Thoracic aorta (tissue), 2 donors: Measurements from ENCODE around the gene TADA3. TPM values are rescaled to one million over a fixed set of nuclear protein-coding genes. Genes with fewer than 3 reads are reported as not detected.

Source experiments
- ATAC-seq: fragments of 150-250 bp; one replicate; pipeline ENCODE4 v1.8.0; 2017; ENCODE audit warnings: low read depth; ENCODE audit not compliant: insufficient number of reproducible peaks, low FRiP score
- DNase-seq: peaks from one replicate; pipeline ENCODE4 v3.0.0-alpha.2; 2020; ENCODE audit warnings: low spot score
- H3K27ac ChIP-seq, 2 donors: fragments of 200-600 bp; sonication (generic); 1 replicate in 1 of 2; 2 replicates in 1 of 2; pipeline ENCODE4 v1.5.1; 2016; ENCODE audit warnings: mild to moderate bottlenecking in 2 of 2, moderate library complexity in 2 of 2
- H3K27me3 ChIP-seq: fragments of 200-600 bp; sonication (generic); replicated peaks from 2 replicates; pipeline ENCODE4 v1.6.0; 2016; ENCODE audit warnings: mild to moderate bottlenecking; ENCODE audit not compliant: insufficient read depth
- H3K36me3 ChIP-seq: fragments of 200-600 bp; sonication (generic); one replicate; pipeline ENCODE4 v1.5.1; 2016
- H3K4me1 ChIP-seq, 2 donors: fragments of 200-600 bp; sonication (generic); 1 replicate in 1 of 2; 2 replicates in 1 of 2; pipeline versions ENCODE4 v1.5.1 to v1.6.0; 2016; ENCODE audit warnings: low read depth in 2 of 2, mild to moderate bottlenecking in 1 of 2; ENCODE audit not compliant: control insufficient read depth in 1 of 2
- H3K4me3 ChIP-seq: fragments of 200-600 bp; sonication (generic); 2 replicates; pipeline ENCODE4 v1.5.1; 2016; ENCODE audit warnings: mild to moderate bottlenecking
- H3K9me3 ChIP-seq: fragments of 200-600 bp; sonication (generic); 2 replicates; pipeline ENCODE4 v1.5.1; 2016
- total RNA-seq, 2 donors: library from RNA; depleted of rRNA; stranded (reverse); fragments of >200 nt; gene quantifications; one replicate each; pipeline versions ENCODE4 v1.1.0 to v1.2.3, GENCODE V29; 2016
- TF ChIP-seq, protein P1 (sequence below): fragments of 200-600 bp; sonication (generic); IDR thresholded peaks from one replicate; pipeline ENCODE4 v1.5.1; 2019; ENCODE audit warnings: antibody characterized with exemption

Gene TADA3
- total RNA-seq, 2 donors from 2014 or later, result 61.7 to 73.6 TPM

DNA sequence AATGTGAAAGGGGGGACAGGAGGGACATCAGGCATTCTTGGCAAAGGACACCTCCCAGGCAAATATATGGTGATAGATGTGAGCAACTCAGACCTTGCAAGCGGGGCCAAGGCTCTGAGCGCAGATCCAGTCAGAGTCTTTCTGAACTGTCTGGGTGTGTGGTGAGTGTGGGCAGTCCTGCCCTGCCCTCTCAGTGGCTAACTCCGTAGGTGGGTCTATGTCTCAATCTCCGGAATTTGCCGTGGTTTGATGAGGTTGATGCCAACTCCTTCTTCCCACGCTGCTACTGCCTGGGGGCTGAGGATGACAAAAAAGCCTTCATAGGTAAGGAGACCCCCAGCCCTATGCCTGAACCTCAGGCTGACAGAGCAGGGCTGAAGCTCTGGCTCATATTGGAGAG is 25.2 kb upstream of the TADA3 start:
- Histone ChIP-seq H3K27me3 (no peaks in the 10 kb centered on the region), H3K27ac (no peak overlapping the region), H3K36me3 (peaks cover 10% of the 10 kb centered on the region), H3K4me1 (no peaks in the 10 kb centered on the region), H3K4me3 (no peak overlapping the region), H3K9me3 (no peaks in the 10 kb centered on the region)
- ATAC-seq (no peak), DNase-seq (no peak)
- TF ChIP-seq, protein P1, sequence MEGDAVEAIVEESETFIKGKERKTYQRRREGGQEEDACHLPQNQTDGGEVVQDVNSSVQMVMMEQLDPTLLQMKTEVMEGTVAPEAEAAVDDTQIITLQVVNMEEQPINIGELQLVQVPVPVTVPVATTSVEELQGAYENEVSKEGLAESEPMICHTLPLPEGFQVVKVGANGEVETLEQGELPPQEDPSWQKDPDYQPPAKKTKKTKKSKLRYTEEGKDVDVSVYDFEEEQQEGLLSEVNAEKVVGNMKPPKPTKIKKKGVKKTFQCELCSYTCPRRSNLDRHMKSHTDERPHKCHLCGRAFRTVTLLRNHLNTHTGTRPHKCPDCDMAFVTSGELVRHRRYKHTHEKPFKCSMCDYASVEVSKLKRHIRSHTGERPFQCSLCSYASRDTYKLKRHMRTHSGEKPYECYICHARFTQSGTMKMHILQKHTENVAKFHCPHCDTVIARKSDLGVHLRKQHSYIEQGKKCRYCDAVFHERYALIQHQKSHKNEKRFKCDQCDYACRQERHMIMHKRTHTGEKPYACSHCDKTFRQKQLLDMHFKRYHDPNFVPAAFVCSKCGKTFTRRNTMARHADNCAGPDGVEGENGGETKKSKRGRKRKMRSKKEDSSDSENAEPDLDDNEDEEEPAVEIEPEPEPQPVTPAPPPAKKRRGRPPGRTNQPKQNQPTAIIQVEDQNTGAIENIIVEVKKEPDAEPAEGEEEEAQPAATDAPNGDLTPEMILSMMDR, result no peak

DNA sequence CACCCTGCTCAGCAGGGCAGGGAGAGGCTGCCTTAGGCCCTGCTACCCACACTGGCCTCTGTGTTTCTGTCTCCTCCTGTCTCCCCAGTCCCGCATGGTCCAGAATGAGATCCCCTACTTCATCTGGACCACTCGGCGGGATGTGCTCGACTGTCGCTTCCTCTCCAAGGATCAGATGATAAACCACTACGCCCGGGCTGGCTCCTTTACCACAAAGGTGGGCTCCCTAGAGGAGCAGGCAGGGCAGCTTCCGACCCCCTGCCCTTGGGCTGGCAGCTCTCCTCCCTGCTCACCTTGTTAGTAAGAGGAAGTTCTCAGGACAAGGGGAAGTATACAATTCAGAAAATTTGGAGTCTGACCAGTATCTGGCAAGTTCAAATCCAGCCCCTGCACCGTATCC is 23.7 kb upstream of the TADA3 start:
- H3K36me3 ChIP-seq, result peaks cover 10% of the 10 kb centered on the region
- H3K4me3 ChIP-seq, result no peak overlapping the region
- TF ChIP-seq, protein P1, result no peak
- peaks cover 0 to 7% of the 10 kb centered on the region in 2 donors for H3K4me1 ChIP-seq
- H3K9me3 ChIP-seq, result no peaks in the 10 kb centered on the region
- H3K27ac ChIP-seq, result no peak overlapping the region
- DNase-seq (no peak), ATAC-seq (no peak)
- H3K27me3 ChIP-seq, result no peaks in the 10 kb centered on the region

DNA sequence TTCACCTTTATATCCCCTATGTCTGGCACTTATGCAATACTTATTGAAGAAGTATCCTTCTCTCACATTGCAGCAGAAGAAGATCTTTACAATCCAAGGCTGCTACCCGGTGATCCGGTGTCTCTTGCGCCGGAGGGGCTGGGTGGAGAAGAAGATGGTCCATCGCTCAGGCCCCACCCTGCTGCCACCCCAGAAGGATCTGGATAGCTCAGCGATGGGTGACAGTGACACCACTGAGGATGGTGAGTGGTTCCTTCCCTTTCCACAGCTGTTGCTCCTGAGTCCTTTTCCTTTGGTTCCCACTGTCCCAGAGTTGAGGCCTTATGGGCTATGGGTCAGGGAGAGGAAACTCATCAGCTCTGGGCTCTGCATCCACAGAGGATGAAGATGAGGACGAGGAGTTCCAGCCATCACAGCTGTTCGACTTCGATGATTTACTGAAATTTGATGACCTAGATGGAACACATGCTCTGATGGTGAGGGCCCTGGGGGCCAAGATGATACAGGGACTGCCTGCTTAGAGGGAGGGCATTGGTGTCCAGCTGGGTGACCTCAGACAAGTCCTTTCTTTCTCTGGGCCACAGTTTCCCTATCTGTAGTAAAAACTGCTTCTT is 20.7 kb upstream of the TADA3 start:
- DNase-seq, result no peak
- Histone ChIP-seq H3K9me3 (no peaks in the 10 kb centered on the region), H3K27ac (no peak overlapping the region), H3K4me1 (peaks cover 0 to 20% of the 10 kb centered on the region in 2 donors), H3K27me3 (no peaks in the 10 kb centered on the region), H3K36me3 (no peaks in the 10 kb centered on the region), H3K4me3 (no peak overlapping the region)
- TF ChIP-seq, protein P1, result no peak
- ATAC-seq, result no peak

DNA sequence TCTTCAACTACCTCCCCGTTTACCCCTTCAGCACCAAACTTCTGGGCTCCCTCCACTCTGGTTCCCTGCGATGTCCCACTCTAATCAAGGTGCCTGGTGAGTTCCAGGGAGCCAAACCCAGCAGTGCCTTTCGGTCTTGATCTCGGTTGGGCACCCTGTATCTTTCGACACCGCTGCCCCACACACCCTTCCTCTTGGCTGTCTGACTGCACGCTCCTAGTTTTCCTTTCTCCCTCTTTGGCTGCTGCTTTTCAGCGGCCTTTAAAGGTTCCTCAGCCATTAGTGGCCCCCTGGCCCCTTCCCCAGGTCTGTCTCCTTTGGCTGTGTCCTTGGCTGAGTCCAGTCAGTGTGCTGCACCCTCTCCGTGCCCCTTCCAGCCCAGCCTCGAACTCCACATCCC is 18.6 kb upstream of the TADA3 start:
- no peaks in the 10 kb centered on the region for H3K9me3 ChIP-seq
- DNase-seq (no peak), ATAC-seq (no peak)
- TF ChIP-seq, protein P1, result no peak
- peaks cover under 1% of the 10 kb centered on the region for H3K36me3 ChIP-seq
- peak overlapping the region; percentile 92 for H3K4me3 ChIP-seq
- H3K27ac ChIP-seq, result peak overlapping the region; percentile 96 to 99
- H3K4me1 ChIP-seq, result peaks cover 0 to 20% of the 10 kb centered on the region in 2 donors
- no peaks in the 10 kb centered on the region for H3K27me3 ChIP-seq

DNA sequence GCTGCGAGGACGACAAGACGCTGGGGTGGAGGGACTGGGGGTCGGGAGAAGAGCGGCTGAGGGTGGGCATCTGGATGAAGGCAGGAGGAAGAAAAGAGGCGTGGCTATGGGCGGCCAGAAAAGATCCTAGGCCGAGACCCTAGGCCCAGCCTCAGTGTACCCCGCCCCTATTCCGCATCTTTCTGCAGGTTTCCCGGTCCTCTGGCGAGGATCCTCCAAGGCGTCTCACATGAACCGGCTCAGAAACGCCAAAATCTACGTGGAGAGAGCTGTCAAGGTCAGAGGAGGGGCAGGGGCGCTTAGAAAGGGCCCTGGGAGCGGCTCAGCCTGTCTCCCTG is 18.1 kb upstream of the TADA3 start:
- ATAC-seq, result peak; percentile 34
- DNase-seq, result no peak
- Histone ChIP-seq H3K27me3 (no peaks in the 10 kb centered on the region), H3K9me3 (no peaks in the 10 kb centered on the region), H3K36me3 (peaks cover 5% of the 10 kb centered on the region), H3K4me1 (peaks cover 0 to 20% of the 10 kb centered on the region in 2 donors), H3K4me3 (peak overlapping the region; percentile 92), H3K27ac (peak overlapping the region; percentile 96 to 99)
- TF ChIP-seq, protein P1, result no peak
